ENCODE data around the gene TAS1R3.

DNA sequence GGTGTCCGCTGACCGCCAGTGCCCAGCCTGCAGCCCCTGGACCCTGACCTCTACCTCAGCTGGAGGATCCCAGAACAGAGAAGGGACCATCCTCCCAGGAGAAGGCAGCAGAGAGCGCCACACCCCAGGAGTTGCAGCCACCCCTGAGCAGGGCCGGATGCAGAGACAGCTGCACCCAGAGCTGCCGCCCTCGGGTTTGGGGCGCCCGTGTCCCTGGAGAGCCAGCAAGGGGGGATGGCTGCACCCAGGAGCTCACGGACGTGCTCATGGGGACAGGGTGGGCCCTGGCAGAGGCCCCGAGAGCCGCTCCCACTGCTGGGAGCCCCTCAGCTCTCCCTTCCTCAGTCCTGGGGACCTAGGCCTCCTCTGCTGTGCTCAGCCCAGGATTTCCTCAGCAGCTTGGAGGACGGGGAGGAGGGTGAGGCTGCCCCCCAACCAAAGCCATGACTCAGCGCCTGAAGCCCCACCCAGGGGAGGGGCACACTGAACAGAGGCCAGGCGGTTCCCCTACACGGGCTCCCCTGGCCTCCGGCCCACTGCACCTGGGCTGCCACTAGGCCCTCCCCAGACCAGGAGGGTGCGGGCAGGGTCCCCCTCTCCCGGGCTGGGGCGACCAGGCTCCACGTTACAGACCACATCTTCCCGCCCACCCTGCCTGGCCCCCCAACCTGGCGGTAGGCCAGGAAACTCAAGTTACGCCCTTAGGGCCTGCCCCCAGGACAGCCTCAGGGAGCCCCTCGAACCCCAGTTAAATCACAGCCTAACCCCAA is 25.6 kb upstream of the TAS1R3 start:
- TF ChIP-seq, protein P1, sequence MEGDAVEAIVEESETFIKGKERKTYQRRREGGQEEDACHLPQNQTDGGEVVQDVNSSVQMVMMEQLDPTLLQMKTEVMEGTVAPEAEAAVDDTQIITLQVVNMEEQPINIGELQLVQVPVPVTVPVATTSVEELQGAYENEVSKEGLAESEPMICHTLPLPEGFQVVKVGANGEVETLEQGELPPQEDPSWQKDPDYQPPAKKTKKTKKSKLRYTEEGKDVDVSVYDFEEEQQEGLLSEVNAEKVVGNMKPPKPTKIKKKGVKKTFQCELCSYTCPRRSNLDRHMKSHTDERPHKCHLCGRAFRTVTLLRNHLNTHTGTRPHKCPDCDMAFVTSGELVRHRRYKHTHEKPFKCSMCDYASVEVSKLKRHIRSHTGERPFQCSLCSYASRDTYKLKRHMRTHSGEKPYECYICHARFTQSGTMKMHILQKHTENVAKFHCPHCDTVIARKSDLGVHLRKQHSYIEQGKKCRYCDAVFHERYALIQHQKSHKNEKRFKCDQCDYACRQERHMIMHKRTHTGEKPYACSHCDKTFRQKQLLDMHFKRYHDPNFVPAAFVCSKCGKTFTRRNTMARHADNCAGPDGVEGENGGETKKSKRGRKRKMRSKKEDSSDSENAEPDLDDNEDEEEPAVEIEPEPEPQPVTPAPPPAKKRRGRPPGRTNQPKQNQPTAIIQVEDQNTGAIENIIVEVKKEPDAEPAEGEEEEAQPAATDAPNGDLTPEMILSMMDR (conservative IDR thresholded peaks at IDR 0.05 in 1 of 2, IDR thresholded peaks at IDR 0.05 in 1 of 2; ENCODE audit: extremely low read depth in 1 of 2, insufficient read depth in 1 of 2, low read depth in 1 of 2, low read length in 2 of 2): peak in 1 of 2 donors; percentile 33
- TF ChIP-seq EZH2 (IDR thresholded peaks at IDR 0.05; ENCODE audit: borderline replicate concordance, low read length): no peak
